Spleen (tissue), 11 donors: ENCODE measurements around the gene UGT1A9. TPM values are rescaled to one million over a fixed set of nuclear protein-coding genes. Genes with fewer than 3 reads are reported as not detected.

Experiments used
- DNase-seq: peaks from one replicate; pipeline ENCODE4 v3.0.0-alpha.2; 2020
- H3K27ac ChIP-seq, 8 donors: fragments of 200-600 bp; sonication (generic) in 7 of 8; 1 replicate in 4 of 8; 2 replicates in 4 of 8; pipeline versions ENCODE4 v1.5.0 to v1.8.0; 2016 to 2021; ENCODE audit warnings: inconsistent platforms in 4 of 8, mild to moderate bottlenecking in 4 of 8, moderate library complexity in 1 of 8
- H3K27me3 ChIP-seq, 7 donors: fragments of 200-600 bp; sonication (generic) in 6 of 7; replicated peaks in 1 of 7; 1 replicate in 4 of 7; 2 replicates in 3 of 7; pipeline versions ENCODE4 v1.5.0 to v1.8.0; 2016 to 2021; ENCODE audit warnings: inconsistent platforms in 3 of 7, mild to moderate bottlenecking in 1 of 7
- H3K36me3 ChIP-seq, 6 donors: fragments of 200-600 bp; sonication (generic) in 5 of 6; 1 replicate in 4 of 6; 2 replicates in 2 of 6; pipeline versions ENCODE4 v1.5.0 to v1.8.0; 2016 to 2021; ENCODE audit warnings: inconsistent platforms in 2 of 6
- H3K4me1 ChIP-seq, 6 donors: fragments of 200-600 bp; sonication (generic) in 5 of 6; 1 replicate in 3 of 6; 2 replicates in 3 of 6; pipeline versions ENCODE4 v1.5.0 to v1.8.0; 2016 to 2021; ENCODE audit warnings: inconsistent platforms in 3 of 6
- H3K4me3 ChIP-seq, 8 donors: fragments of 200-600 bp; sonication (generic) in 7 of 8; 1 replicate in 4 of 8; 2 replicates in 4 of 8; pipeline versions ENCODE4 v1.5.0 to v1.8.0; 2016 to 2021; ENCODE audit warnings: inconsistent platforms in 4 of 8, mild to moderate bottlenecking in 4 of 8, moderate library complexity in 2 of 8
- H3K9me3 ChIP-seq, 8 donors: fragments of 200-600 bp; sonication (generic) in 7 of 8; 1 replicate in 4 of 8; 2 replicates in 4 of 8; pipeline versions ENCODE4 v1.5.0 to v1.8.0; 2016 to 2021; ENCODE audit warnings: inconsistent platforms in 4 of 8
- POLR2A ChIP-seq, 3 donors: fragments of 450-650 bp; IDR thresholded peaks; one replicate each; pipeline ENCODE4 v1.5.1; 2017; ENCODE audit warnings: antibody characterized with exemption in 3 of 3, mild to moderate bottlenecking in 1 of 3
- POLR2AphosphoS5 ChIP-seq, 3 donors: sonication (generic); formaldehyde crosslinking; IDR thresholded peaks; one replicate each; pipeline ENCODE4 v1.5.1; 2017; ENCODE audit warnings: antibody characterized with exemption in 3 of 3
- WGBS, 5 donors: extraction: QIAGEN DNeasy Blood & Tissue Kit in 3 of 5; methylation state at CpG; one replicate each; pipeline versions ENCODE4 v1.1.5 to v1.1.7; 2013 to 2018; 5-methylcytosine and 5-hydroxymethylcytosine counted together
- intact Hi-C: fragments of 100-400 bp; cut with DNase I; formaldehyde crosslinking; loops from one replicate; pipeline ENCODE4 v1.15.0; 2023; ENCODE audit warnings: low total_unique reads
- polyA plus RNA-seq, 3 donors: library from polyadenylated mRNA; stranded (reverse); fragments of 200-250 nt; gene quantifications; one replicate each; pipeline ENCODE4 v1.2.1, GENCODE V29; 2013
- total RNA-seq, 7 donors: library from RNA; depleted of rRNA in 3 of 7; stranded (reverse); fragments of >200 nt in 3 of 7; fragmentation: NEBNext Ultra II Directional in 4 of 7; extraction: Animal tissue kit (Norgen Biotek cat#: 25700) in 4 of 7; gene quantifications; one replicate each; pipeline versions ENCODE4 v1.1.0 to v1.2.1, GENCODE V29; 2016 to 2021
- TF ChIP-seq, protein P1 (sequence below), 11 experiments: fragments of 200-600 bp in 7 of 11; fragments of 450-650 bp in 4 of 11; sonication (generic) in 4 of 11; IDR thresholded peaks in 8 of 11; conservative IDR thresholded peaks in 3 of 11; 1 replicate in 7 of 11; 2 replicates in 4 of 11; pipeline versions ENCODE4 v1.4.0 to v1.8.0; 2016 to 2021; ENCODE audit warnings: antibody characterized with exemption in 11 of 11, inconsistent platforms in 4 of 11, mild to moderate bottlenecking in 1 of 11
- donor health status: healthy with polysubstance abuse.
- donor health status: DM: no; HTN: no; CAD: no; lungs with moderate emphysema.
- donor health status: DM: no; HTN: no; CAD: no.
- donor health status: Bipolar disorder and iron deficiency.
- donor health status: healthy.
- donor health status: DM: no; HTN: no; CAD: no.
- donor health status: DM: yes; HTN: yes; CAD: no.

Gene UGT1A9
- total and polyA plus RNA-seq, 10 donors: not detected

DNA sequence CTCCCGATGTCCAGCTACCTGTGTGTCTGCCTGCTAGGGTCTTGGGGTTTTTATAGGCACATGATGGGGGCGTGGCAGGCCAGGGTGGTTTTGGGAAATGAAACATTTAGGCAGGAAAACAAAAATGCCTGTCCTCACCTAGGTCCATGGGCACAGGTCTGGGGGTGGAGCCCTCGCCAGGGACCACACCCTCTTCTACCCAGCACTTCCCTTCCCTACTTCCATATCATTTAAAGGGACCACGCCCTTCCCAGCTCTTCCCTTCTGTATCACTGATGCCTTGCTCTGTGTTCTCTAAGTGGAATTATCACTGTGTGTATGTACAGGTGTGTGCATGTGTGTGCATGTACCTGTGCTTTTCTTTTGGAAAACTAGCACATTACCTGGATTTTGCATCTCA is 94.7 kb downstream of the UGT1A9 start:
- intact Hi-C loops: no loop called here
- Histone ChIP-seq H3K4me3 (no peak overlapping the region), H3K27me3 (peaks cover 0 to 29% (median 0%) of the 10 kb centered on the region in 7 donors), H3K4me1 (no peaks in the 10 kb centered on the region), H3K36me3 (no peaks in the 10 kb centered on the region), H3K9me3 (no peaks in the 10 kb centered on the region), H3K27ac (no peak overlapping the region)
- DNase-seq: no peak
- 74 to 81% (median 80%) methylated on average over 4 of the region's 4 CpGs for WGBS, 5 donors
- TF ChIP-seq, protein P1, sequence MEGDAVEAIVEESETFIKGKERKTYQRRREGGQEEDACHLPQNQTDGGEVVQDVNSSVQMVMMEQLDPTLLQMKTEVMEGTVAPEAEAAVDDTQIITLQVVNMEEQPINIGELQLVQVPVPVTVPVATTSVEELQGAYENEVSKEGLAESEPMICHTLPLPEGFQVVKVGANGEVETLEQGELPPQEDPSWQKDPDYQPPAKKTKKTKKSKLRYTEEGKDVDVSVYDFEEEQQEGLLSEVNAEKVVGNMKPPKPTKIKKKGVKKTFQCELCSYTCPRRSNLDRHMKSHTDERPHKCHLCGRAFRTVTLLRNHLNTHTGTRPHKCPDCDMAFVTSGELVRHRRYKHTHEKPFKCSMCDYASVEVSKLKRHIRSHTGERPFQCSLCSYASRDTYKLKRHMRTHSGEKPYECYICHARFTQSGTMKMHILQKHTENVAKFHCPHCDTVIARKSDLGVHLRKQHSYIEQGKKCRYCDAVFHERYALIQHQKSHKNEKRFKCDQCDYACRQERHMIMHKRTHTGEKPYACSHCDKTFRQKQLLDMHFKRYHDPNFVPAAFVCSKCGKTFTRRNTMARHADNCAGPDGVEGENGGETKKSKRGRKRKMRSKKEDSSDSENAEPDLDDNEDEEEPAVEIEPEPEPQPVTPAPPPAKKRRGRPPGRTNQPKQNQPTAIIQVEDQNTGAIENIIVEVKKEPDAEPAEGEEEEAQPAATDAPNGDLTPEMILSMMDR (IDR thresholded peaks at IDR 0.05 in 8 of 11, conservative IDR thresholded peaks at IDR 0.05 in 3 of 11): no peak
- TF ChIP-seq POLR2AphosphoS5 (IDR thresholded peaks at IDR 0.05) (no peak), POLR2A (IDR thresholded peaks at IDR 0.05) (no peak)

DNA sequence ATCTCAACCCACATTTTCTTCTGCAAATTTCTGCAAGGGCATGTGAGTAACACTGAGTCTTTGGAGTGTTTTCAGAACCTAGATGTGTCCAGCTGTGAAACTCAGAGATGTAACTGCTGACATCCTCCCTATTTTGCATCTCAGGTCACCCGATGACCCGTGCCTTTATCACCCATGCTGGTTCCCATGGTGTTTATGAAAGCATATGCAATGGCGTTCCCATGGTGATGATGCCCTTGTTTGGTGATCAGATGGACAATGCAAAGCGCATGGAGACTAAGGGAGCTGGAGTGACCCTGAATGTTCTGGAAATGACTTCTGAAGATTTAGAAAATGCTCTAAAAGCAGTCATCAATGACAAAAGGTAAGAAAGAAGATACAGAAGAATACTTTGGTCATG is 96.4 kb downstream of the UGT1A9 start:
- Histone ChIP-seq H3K9me3 (no peaks in the 10 kb centered on the region), H3K27me3 (peaks cover 0 to 29% (median 0%) of the 10 kb centered on the region in 7 donors), H3K4me1 (no peaks in the 10 kb centered on the region), H3K27ac (no peak overlapping the region), H3K4me3 (no peak overlapping the region), H3K36me3 (no peaks in the 10 kb centered on the region)
- DNase-seq: no peak
- intact Hi-C loops: no loop called here
- WGBS, 5 donors: 73 to 82% (median 76%) methylated on average over 4 of the region's 4 CpGs
- TF ChIP-seq POLR2AphosphoS5 (IDR thresholded peaks at IDR 0.05) (no peak), POLR2A (IDR thresholded peaks at IDR 0.05) (no peak)
- TF ChIP-seq, protein P1 (IDR thresholded peaks at IDR 0.05 in 8 of 11, conservative IDR thresholded peaks at IDR 0.05 in 3 of 11): no peak

DNA sequence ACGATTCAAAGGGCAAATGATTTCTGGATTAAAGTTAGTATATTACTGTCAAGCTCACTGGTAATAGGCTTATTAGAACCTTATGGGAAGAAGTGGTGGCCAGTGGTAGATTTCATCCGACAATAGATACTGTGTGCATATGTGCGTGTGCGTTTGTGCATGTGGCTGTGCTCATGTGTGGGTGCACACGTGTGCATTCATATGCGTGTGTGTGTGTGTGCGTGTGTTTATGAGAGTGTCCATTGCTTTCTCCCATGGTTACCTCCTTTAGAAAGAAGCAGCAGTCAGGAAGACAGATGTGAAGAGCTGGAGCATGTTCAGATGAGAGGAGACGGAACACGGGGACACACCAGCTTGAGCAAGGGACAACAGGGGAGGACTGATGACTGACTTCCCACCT is 97.6 kb downstream of the UGT1A9 start:
- intact Hi-C loops: no loop called here

DNA sequence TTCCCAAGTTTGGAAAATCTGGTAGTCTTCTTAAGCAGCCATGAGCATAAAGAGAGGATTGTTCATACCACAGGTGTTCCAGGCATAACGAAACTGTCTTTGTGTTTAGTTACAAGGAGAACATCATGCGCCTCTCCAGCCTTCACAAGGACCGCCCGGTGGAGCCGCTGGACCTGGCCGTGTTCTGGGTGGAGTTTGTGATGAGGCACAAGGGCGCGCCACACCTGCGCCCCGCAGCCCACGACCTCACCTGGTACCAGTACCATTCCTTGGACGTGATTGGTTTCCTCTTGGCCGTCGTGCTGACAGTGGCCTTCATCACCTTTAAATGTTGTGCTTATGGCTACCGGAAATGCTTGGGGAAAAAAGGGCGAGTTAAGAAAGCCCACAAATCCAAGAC is 100.5 kb downstream of the UGT1A9 start:
- Histone ChIP-seq H3K27ac (no peak overlapping the region), H3K27me3 (peaks cover 0 to 14% (median 0%) of the 10 kb centered on the region in 7 donors), H3K4me3 (no peak overlapping the region), H3K4me1 (no peaks in the 10 kb centered on the region), H3K36me3 (no peaks in the 10 kb centered on the region), H3K9me3 (peaks cover 0 to 22% (median 12%) of the 10 kb centered on the region in 8 donors)
- DNase-seq: no peak
- intact Hi-C loops: no loop called here
- no peak for TF ChIP-seq POLR2A (IDR thresholded peaks at IDR 0.05)
- TF ChIP-seq POLR2AphosphoS5 (IDR thresholded peaks at IDR 0.05): no peak
- TF ChIP-seq, protein P1 (IDR thresholded peaks at IDR 0.05 in 8 of 11, conservative IDR thresholded peaks at IDR 0.05 in 3 of 11): no peak
- 85 to 93% (median 88%) methylated on average over 11 to 16 of the region's 16 CpGs for WGBS, 5 donors

More for the DNA sequence above, 97.6 kb downstream of the UGT1A9 start:
- 88 to 93% (median 92%) methylated on average over 9 of the region's 9 CpGs for WGBS, 5 donors
- H3K27me3 ChIP-seq: peaks cover 0 to 24% (median 0%) of the 10 kb centered on the region in 7 donors
- H3K27ac ChIP-seq: no peak overlapping the region
- no peak for DNase-seq
- no peaks in the 10 kb centered on the region for H3K4me1 ChIP-seq
- H3K9me3 ChIP-seq: no peaks in the 10 kb centered on the region
- TF ChIP-seq POLR2A (IDR thresholded peaks at IDR 0.05): no peak
- TF ChIP-seq, protein P1 (IDR thresholded peaks at IDR 0.05 in 8 of 11, conservative IDR thresholded peaks at IDR 0.05 in 3 of 11): no peak
- no peak for TF ChIP-seq POLR2AphosphoS5 (IDR thresholded peaks at IDR 0.05)
- H3K4me3 ChIP-seq: no peak overlapping the region
- H3K36me3 ChIP-seq: no peaks in the 10 kb centered on the region
